SK-N-SH treated with all-trans-retinoic acid at 6 μM for 48 hours (cell line): ENCODE data around the gene IFI6.

Experiments
- ARNTL ChIP-seq: fragments of 450-650 bp; formaldehyde crosslinking; IDR thresholded peaks from 2 replicates; pipeline ENCODE4 v1.5.0; 2020; ENCODE audit warnings: low read depth, mild to moderate bottlenecking, moderate library complexity, borderline replicate concordance
- CSDC2 ChIP-seq: fragments of 250-450 bp; sonication (Bioruptor Pico); IDR thresholded peaks from 2 replicates; pipeline ENCODE4 v1.5.0; 2020; ENCODE audit warnings: mild to moderate bottlenecking, moderate library complexity
- POU6F1 ChIP-seq: fragments of 250-450 bp; sonication (Bioruptor Pico); IDR thresholded peaks from 2 replicates; pipeline ENCODE4 v1.8.0; 2021; ENCODE audit warnings: low read depth, mild to moderate bottlenecking, moderate library complexity, borderline replicate concordance
- PPARA ChIP-seq: fragments of 250-450 bp; sonication (Bioruptor Pico); IDR thresholded peaks from 2 replicates; pipeline ENCODE4 v1.5.0; 2020; ENCODE audit warnings: mild to moderate bottlenecking, borderline replicate concordance
- RARB ChIP-seq: fragments of 250-450 bp; sonication (Bioruptor Pico); IDR thresholded peaks from 2 replicates; pipeline ENCODE4 v1.8.0; 2021; ENCODE audit warnings: mild to moderate bottlenecking, moderate library complexity
- ZFP3 ChIP-seq: fragments of 250-450 bp; sonication (Bioruptor Pico); IDR thresholded peaks from 2 replicates; pipeline ENCODE4 v1.5.0; 2020; ENCODE audit warnings: mild to moderate bottlenecking, moderate library complexity
- ZFP30 ChIP-seq: fragments of 450-650 bp; formaldehyde crosslinking; IDR thresholded peaks from 2 replicates; pipeline ENCODE4 v1.5.0; 2022; ENCODE audit warnings: mild to moderate bottlenecking, moderate library complexity
- TF ChIP-seq, protein P1 (sequence below): fragments of 250-450 bp; sonication (Bioruptor Pico); IDR thresholded peaks from 2 replicates; pipeline ENCODE4 v1.8.0; 2020; ENCODE audit warnings: mild to moderate bottlenecking, moderate library complexity, borderline replicate concordance

DNA sequence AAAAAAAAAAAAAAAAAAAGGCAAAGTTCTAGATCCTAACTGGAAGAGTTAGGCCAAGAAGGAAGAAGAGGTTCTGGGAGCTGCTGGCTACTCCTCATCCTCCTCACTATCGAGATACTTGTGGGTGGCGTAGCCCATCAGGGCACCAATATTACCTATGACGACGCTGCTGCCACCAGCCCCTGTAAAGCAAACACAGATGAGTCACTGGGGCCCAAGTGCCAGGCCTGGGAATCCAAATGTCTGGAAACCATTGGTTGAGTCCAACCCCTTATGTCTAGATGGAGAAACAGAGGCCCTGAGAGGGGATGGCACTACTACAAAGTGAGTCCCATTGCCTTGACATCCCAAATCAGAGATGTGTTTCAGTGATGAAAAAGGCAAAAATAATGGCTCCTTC is 5.7 kb downstream of the IFI6 start:
- TF ChIP-seq ZFP30 (CRISPR knock-in tag) = no peak
- no peak for TF ChIP-seq ZFP3 (CRISPR knock-in tag)
- no peak for TF ChIP-seq ARNTL
- TF ChIP-seq, protein P1, sequence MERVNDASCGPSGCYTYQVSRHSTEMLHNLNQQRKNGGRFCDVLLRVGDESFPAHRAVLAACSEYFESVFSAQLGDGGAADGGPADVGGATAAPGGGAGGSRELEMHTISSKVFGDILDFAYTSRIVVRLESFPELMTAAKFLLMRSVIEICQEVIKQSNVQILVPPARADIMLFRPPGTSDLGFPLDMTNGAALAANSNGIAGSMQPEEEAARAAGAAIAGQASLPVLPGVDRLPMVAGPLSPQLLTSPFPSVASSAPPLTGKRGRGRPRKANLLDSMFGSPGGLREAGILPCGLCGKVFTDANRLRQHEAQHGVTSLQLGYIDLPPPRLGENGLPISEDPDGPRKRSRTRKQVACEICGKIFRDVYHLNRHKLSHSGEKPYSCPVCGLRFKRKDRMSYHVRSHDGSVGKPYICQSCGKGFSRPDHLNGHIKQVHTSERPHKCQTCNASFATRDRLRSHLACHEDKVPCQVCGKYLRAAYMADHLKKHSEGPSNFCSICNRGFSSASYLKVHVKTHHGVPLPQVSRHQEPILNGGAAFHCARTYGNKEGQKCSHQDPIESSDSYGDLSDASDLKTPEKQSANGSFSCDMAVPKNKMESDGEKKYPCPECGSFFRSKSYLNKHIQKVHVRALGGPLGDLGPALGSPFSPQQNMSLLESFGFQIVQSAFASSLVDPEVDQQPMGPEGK (CRISPR knock-in tag) = no peak
- TF ChIP-seq PPARA (CRISPR knock-in tag) = no peak
- TF ChIP-seq CSDC2 (CRISPR knock-in tag) = no peak
- no peak for TF ChIP-seq RARB (CRISPR knock-in tag)
- TF ChIP-seq POU6F1 (CRISPR knock-in tag) = no peak
